SK-N-SH (cell line): Measurements from ENCODE around the gene ATP8A2.

ENCODE experiments used
- NFIC ChIP-seq: IDR thresholded peaks from 2 replicates; pipeline ENCODE4 v1.4.0; 2012; ENCODE audit warnings: borderline replicate concordance
- TF ChIP-seq, protein P1 (sequence below): fragments of 150-350 bp; IDR thresholded peaks from 2 replicates; pipeline ENCODE4 v1.6.1; 2017; ENCODE audit warnings: antibody characterized with exemption, low read length, low read depth, borderline replicate concordance
- TF ChIP-seq, protein P2 (sequence below): fragments of 200-600 bp; sonication (generic); IDR thresholded peaks from 2 replicates; pipeline ENCODE4 v1.6.1; 2017; ENCODE audit warnings: antibody characterized with exemption, mild to moderate bottlenecking, moderate library complexity

DNA sequence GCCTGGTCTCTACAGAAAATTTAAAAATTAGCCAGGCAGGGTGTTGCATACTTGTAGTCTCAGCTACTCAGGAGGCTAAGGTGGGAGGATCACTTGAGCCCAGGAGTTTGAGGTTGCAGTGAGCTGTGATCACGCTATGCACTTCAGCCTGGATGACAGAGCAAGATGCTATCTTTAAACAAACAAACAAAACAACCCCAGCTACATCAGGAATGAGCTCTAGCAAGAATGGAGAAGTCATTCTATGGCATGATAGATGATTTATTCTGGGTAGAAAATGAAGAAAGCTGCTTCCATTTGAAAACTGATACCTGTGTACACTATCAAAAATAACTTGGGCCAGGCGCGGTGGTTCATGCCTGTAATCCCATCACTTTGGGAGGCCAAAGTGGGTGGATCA lies 695.8 kb downstream of the ATP8A2 start:
- TF ChIP-seq, protein P1, sequence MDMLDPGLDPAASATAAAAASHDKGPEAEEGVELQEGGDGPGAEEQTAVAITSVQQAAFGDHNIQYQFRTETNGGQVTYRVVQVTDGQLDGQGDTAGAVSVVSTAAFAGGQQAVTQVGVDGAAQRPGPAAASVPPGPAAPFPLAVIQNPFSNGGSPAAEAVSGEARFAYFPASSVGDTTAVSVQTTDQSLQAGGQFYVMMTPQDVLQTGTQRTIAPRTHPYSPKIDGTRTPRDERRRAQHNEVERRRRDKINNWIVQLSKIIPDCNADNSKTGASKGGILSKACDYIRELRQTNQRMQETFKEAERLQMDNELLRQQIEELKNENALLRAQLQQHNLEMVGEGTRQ: no peak
- no peak for TF ChIP-seq NFIC
- TF ChIP-seq, protein P2, sequence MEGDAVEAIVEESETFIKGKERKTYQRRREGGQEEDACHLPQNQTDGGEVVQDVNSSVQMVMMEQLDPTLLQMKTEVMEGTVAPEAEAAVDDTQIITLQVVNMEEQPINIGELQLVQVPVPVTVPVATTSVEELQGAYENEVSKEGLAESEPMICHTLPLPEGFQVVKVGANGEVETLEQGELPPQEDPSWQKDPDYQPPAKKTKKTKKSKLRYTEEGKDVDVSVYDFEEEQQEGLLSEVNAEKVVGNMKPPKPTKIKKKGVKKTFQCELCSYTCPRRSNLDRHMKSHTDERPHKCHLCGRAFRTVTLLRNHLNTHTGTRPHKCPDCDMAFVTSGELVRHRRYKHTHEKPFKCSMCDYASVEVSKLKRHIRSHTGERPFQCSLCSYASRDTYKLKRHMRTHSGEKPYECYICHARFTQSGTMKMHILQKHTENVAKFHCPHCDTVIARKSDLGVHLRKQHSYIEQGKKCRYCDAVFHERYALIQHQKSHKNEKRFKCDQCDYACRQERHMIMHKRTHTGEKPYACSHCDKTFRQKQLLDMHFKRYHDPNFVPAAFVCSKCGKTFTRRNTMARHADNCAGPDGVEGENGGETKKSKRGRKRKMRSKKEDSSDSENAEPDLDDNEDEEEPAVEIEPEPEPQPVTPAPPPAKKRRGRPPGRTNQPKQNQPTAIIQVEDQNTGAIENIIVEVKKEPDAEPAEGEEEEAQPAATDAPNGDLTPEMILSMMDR: no peak
